Fibroblast of skin of right biceps (primary cell): ENCODE results near the gene EIF1AX.

Source experiments
- DNase-seq: peaks from one replicate; pipeline ENCODE4 v3.0.0-alpha.2; 2013

Gene EIF1AX

DNA sequence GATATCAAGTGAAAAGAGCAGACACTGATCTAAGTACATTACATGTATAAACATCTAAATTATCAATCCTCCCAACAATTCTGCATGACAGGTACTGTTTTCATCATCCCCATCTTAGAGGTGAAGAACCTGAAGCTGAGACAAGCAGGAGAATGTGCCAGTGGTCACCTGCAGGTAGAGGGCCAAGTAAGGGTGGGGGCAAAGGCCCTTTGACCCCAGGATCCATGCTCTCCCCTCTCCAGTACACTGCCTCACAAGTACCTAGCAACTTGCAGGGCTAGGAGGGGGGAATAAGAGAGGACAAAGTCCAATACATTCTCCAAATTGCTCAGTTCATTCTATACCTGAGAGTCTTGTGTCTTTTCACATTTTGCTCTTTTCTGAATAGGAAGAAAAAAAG lies 16.7 kb downstream of the EIF1AX start:
- DNase-seq = no peak

DNA sequence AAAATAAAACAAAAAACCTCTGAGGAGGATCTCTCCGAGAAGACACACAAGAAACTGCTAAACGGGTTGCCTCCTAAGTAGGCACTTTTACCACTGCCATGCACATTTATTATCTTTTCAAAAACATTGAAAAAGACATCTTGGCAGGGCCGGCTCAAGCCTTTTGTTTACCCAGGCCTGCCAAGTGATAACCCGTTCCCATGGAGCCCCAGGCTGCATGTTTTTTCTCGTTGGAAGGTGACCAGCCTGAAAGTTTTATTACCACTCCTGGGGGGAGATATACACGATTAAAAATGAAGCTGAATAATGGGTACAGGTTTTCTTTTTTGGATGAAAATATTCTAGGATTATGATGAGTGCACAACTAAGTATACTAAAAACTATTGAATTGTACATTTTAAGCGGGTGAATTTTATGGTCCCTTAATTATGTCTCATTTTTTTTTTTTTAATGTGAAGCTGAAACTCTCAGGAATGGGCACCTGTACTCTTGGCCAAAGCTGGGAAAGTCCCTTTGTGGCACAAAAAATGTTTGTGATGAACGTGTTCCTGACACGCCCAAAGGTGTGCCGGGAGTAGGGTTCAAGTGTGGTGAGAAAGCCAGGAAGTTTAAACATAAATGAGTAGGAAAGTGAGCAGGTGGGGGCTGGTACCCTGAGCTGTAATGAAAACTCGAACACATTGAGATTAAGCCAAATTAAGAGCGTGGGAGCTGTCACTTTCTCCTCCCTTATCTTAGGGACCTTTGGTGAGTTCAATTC lies 23.4 kb downstream of the EIF1AX start:
- DNase-seq = no peak

GRCh38 chrX:20116577-20117240 lies 24.9 kb downstream of the EIF1AX start, which contains the start of gene MAP7D2:
TSS of gene MAP7D2 (minus strand) at chrX:20116907. CDS start at chrX:20116879, 28 bp downstream.
- peak; percentile 8 for DNase-seq

DNA sequence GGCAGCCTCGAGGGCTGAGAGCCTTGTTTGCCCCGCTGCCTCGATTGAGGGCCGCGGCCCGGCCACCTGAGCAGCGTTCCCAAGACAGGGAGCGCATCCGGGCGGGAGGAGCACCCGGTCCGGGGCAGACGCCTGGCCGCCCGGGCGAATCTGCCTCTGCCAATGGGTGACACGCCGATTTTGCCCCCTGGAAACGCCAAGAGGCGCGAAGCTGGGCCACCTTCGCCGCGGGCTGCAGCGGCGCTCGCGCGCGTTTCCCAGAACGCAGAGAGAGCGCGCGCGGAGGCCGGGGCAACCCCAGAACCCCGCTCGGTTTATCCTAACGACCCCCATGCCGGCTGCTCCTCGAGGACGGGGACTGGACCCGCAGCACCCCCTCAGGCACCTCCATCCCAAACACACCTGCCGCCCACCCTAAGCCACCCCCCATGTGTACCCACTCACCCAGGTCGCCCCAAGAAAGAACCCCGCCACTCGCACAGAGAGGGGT lies 25.5 kb downstream of the EIF1AX start:
- no peak for DNase-seq

DNA sequence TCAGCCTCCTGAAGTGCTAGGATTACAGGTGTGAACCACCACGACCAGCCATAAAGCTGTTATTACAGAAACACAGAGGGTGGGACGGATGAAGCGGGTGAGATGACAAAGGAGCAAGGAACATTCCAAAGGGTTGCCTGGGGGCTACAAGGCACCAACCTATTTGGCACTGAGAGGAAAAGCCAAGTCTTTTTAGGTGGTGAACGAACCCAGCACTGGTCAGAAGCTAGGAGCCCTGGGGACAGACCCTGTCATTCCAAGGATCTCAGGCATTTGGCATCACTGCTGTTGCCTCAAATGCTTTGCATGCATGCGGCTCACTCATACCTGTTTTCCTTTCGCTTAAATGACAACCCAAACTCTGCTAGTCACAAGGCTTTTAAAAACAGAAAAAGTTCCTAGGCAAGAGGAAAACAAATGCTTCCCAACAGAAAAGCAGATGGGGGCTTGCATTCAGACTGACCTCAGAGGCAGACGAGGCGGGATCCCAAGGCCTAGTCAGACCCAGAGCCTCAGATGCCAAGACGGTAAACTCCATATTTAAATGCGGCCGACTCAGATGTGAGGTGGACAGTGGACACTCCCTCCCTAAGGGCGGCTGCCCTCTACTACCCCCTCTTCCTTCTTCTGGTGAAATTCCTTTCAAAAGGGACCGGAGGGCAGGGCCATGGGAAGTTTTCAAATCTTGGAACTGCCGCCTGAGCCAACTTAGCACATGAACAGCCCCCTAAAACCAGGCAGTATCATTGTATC lies 29.4 kb downstream of the EIF1AX start:
- no peak for DNase-seq

DNA sequence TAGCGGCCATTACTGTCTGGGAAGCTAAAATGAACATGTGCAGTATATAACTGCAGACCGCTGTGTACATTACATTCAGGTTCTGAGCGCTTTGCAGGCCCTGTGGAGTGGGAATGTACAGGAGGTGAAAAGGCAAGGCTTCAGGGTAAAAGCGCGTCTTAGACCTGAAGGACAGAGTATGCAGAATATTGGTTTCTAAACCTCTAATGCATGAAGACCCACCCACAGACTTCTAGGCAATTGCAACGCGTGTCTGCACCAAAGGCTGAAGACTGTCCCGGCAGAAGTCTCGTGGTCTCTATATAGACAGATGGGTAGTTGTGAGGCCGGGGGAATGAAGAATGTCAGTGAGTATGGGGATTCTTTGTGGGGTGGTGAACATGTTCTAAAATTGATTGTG lies 30.4 kb downstream of the EIF1AX start:
- DNase-seq = no peak

- DNase-seq = no peak
Observed at GRCh38 chrX:20101934-20102581, 39.6 kb downstream of the EIF1AX start.

- no peak for DNase-seq
Observed at GRCh38 chrX:20091499-20091898, 50.1 kb downstream of the EIF1AX start.

GRCh38 chrX:20089845-20090244 lies 51.8 kb downstream of the EIF1AX start:
- no peak for DNase-seq

GRCh38 chrX:20080277-20080676 lies 61.4 kb downstream of the EIF1AX start:
- no peak for DNase-seq
